Fibroblast of mammary gland (primary cell): ENCODE measurements around the gene UBP1.
"Not testable (repeated sequence)": the region's sequence is repeated elsewhere in the genome, so short reads cannot be mapped to it uniquely, and the experiment has no call there.

Experiments
- DNase-seq: peaks from one replicate; pipeline ENCODE4 v3.0.0-alpha.2; 2010; ENCODE audit warnings: low read depth
- H3K4me3 ChIP-seq: 2 replicates; pipeline ENCODE4 v1.5.1; 2011; ENCODE audit warnings: low read depth, mild to moderate bottlenecking, low read length, moderate library complexity; ENCODE audit not compliant: control insufficient read depth
- TF ChIP-seq, protein P1 (sequence below): conservative IDR thresholded peaks from 2 replicates; pipeline ENCODE4 v1.5.1; 2011; ENCODE audit warnings: low read depth, low read length, inconsistent platforms; ENCODE audit not compliant: control insufficient read depth, insufficient read depth

UBP1 gene

DNA sequence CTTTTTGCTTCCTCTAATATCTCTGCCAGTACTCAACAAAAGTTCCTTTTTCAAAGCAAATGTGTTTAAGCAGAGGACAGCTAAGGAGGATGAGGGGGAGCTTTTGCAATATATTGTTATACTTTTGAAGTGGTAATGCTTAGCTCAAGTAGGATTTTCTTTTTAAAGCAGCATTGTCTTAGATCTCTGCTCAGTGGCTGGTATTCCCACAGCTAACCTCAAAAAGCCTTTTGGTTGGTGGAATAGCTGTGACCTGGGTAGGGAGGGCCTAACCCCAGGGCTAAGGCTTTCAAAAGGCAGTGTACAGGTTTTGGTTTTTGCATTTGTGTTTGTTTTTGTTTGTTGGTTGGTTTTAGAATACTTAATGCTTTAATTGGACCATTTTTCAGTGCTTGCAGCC lies 76.1 kb downstream of the UBP1 start:
- no peak for DNase-seq
- TF ChIP-seq, protein P1, sequence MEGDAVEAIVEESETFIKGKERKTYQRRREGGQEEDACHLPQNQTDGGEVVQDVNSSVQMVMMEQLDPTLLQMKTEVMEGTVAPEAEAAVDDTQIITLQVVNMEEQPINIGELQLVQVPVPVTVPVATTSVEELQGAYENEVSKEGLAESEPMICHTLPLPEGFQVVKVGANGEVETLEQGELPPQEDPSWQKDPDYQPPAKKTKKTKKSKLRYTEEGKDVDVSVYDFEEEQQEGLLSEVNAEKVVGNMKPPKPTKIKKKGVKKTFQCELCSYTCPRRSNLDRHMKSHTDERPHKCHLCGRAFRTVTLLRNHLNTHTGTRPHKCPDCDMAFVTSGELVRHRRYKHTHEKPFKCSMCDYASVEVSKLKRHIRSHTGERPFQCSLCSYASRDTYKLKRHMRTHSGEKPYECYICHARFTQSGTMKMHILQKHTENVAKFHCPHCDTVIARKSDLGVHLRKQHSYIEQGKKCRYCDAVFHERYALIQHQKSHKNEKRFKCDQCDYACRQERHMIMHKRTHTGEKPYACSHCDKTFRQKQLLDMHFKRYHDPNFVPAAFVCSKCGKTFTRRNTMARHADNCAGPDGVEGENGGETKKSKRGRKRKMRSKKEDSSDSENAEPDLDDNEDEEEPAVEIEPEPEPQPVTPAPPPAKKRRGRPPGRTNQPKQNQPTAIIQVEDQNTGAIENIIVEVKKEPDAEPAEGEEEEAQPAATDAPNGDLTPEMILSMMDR: no peak
- H3K4me3 ChIP-seq: no peak overlapping the region

DNA sequence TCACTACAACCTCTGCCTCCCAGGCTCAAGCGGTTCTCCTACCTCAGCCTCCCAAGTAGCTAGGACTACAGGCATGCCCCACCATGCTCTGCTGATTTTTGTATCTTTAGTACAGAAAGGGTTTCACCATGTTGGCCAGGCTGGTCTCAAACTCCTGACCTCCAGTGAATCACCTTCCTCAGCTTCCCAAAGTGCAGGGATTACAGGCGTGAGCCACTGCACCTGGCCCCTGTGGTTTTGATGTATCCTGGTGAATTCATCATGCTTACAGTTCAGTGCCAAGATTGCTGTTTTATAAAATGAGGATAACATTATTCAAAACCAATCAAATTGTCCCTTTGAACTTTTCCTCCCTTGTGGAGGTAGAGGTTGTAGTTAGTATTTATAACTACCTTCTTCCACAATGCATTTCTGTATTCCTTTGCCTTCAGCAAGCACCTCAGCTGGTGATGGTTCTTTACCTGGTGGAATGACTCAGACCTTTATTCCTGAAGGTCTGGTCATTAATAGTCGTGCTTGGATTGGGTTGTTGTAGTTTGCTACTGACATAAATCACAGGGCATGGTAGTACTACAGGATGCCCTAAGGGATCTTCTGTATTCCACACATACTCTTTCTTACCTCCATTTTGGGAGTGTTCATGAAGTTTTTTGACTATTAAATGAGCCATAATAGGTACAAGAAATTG lies 76.9 kb downstream of the UBP1 start:
- TF ChIP-seq, protein P1: no peak
- no peak overlapping the region for H3K4me3 ChIP-seq
- no peak for DNase-seq

DNA sequence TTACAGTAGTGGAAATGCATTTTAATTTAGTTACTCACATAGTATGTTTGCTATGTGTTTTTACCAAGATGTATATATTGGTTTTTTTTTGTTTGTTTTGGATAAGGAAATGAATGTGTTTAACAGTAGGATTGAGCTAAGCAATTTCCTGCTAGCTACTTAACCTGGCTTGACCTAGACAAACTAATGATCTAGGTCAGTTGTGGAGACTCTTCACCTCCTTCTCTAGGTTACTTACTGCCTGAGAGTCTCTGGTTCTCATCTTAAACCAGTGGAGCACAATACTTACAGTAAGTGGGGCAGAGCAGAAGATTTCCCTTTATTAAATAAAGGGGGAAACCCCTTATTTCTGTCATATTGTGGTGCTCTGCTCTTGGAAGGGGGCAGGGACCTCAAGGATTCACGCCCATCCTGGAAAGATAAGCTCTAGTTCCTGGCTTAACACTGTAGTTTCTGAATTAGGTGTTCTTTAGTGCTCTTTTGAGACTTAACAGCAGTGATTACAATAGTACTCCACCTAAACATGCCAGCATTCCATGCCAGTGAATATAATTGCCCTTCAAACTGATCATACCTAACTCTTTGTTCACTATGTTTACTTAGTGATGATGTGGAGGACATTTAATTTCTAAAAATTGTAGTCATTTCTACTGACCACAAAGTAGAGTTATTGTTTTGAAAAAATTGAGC lies 79.9 kb downstream of the UBP1 start:
- DNase-seq: peak; percentile 70
- TF ChIP-seq, protein P1: no peak
- H3K4me3 ChIP-seq: no peak overlapping the region

DNA sequence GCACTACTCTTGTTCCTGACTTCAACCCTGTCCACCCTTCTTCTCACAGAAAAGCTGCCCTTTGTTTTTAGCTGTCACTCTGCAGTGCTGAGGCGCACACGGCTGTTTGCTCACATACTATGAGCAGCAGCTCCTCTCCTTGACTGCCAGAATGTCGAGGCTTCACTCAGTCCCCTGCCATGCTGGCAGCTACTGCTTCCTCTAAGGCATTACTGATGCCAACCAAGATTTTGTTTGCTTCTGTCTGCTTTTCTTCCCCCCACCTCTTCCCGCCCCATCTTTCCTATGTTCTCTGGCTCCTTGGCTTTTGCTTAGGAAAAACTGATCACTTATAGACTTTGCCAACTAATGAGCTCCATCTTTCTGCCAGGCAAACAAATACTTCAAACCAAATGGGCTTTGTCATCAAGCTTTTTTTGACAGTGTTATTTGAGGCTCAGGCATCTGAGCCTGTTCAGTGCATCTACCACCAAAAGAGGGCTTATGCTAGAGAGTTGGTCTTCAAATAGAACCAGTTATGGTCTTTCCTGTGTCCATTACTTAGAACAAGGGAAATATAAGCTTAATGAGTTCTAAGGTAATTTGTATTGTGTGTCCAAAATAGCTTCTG lies 81.9 kb downstream of the UBP1 start:
- no peak overlapping the region for H3K4me3 ChIP-seq
- no peak for DNase-seq
- TF ChIP-seq, protein P1: no peak

DNA sequence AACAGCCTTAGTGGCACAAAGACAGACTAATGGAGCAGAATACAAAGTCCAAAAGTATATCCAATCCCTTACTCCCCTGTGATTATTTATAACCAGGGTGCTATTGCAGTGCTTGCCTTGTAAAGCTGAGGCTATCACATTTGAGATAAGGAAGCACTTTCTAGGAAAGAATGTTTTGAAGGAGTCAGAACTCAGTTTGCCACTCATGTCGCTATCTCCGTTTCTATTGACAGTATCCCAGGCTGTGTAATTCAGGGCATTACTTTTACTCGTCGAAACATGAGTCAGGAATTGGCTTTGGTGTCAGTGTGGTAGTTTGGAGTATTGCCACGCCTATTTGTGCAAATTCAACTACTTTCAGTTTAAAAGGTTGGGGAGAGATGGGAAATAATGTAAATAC lies 84.6 kb downstream of the UBP1 start:
- TF ChIP-seq, protein P1: no peak
- DNase-seq: peak; percentile 76
- no peak overlapping the region for H3K4me3 ChIP-seq

DNA sequence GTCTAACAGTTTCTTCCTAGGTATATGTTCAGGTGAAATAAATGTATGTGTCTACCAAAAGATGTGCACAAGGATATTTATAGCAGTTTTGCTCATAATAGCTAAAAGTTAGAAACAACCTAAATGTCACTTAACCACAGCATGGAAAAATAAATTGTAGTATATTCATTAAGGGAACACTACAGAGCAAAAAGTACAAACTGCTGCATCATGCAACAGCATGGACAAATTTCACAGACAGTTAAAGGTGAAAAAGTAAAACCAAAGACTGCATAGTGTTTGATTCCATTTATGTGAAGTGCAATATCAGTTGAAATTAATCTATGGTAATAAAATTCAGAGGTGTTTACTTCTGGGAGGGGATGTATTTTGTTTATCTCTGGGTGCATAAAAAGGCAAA lies 100.4 kb downstream of the UBP1 start:
- DNase-seq: no peak
- TF ChIP-seq, protein P1: no peak
- no peak overlapping the region for H3K4me3 ChIP-seq

DNA sequence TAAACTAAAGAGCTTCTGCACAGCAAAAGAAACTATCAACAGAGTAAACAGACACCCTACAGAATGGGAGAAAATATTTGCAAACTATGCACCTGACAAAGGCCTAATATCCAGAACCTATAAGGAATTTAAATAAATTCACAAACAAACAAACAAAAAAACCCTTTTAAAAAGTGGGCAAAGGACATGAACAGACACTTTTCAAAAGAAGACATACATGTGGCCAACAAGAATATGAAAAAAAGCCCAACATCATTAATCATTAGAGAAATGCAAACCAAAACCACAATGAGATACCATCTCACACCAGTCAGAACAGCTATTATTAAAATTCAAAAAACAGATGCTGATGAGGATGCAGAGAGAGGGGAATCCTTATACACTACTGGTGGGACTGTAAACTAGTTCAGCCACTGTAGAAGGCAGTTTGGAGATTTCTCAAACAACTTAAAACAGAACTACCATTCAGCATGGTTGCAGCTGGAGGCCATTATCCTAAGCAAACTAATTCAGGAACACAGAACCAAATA lies 101.2 kb downstream of the UBP1 start:
- DNase-seq: peak; percentile 8
- not testable (repeated sequence) for H3K4me3 ChIP-seq
